Hindlimb muscle (tissue), 1 donor: ENCODE data around the gene THSD4. TPM values are rescaled to one million over a fixed set of nuclear protein-coding genes. Genes with fewer than 3 reads are reported as not detected.
"Not testable (repeated sequence)": the region's sequence is repeated elsewhere in the genome, so short reads cannot be mapped to it uniquely, and the experiment has no call there.

Experiments used
- DNase-seq: peaks from one replicate; pipeline ENCODE4 v3.0.0-alpha.2; 2013
- polyA plus RNA-seq: library from polyadenylated mRNA; unstranded; fragments of 120-200 nt; gene quantifications from one replicate; pipeline ENCODE4 v1.2.1, GENCODE V29; 2013; ENCODE audit not compliant: insufficient read length

THSD4 gene
- polyA plus RNA-seq, 1 donor, result 17.5 TPM

- DNase-seq, result no peak
Observed at GRCh38 chr15:71436854-71437253, 321.6 kb downstream of the THSD4 start.

GRCh38 chr15:71437404-71437803 is 322.1 kb downstream of the THSD4 start:
- no peak for DNase-seq

GRCh38 chr15:71437919-71438318 is 322.6 kb downstream of the THSD4 start:
- no peak for DNase-seq

GRCh38 chr15:71439478-71439877 is 324.2 kb downstream of the THSD4 start:
- DNase-seq, result not testable (repeated sequence)

- DNase-seq, result peak; percentile 51
Observed at GRCh38 chr15:71440489-71441110, 325.3 kb downstream of the THSD4 start.

GRCh38 chr15:71443538-71443937 is 328.3 kb downstream of the THSD4 start:
- DNase-seq, result peak; percentile 47

GRCh38 chr15:71444032-71444810 is 328.9 kb downstream of the THSD4 start:
- no peak for DNase-seq

GRCh38 chr15:71444866-71445590 is 329.8 kb downstream of the THSD4 start:
- DNase-seq, result no peak

GRCh38 chr15:71447328-71448250 is 332.3 kb downstream of the THSD4 start:
- no peak for DNase-seq

GRCh38 chr15:71448688-71449114 is 333.4 kb downstream of the THSD4 start:
- peak; percentile 59 for DNase-seq

GRCh38 chr15:71449363-71449762 is 334.1 kb downstream of the THSD4 start:
- DNase-seq, result no peak

- DNase-seq, result no peak
Observed at GRCh38 chr15:71449956-71450355, 334.7 kb downstream of the THSD4 start.

GRCh38 chr15:71451130-71451529 is 335.9 kb downstream of the THSD4 start:
- no peak for DNase-seq

- DNase-seq, result no peak
Observed at GRCh38 chr15:71452893-71453292, 337.6 kb downstream of the THSD4 start.

- DNase-seq, result no peak
Observed at GRCh38 chr15:71454462-71454996, 339.3 kb downstream of the THSD4 start.

GRCh38 chr15:71455107-71455506 is 339.8 kb downstream of the THSD4 start:
- no peak for DNase-seq

GRCh38 chr15:71455878-71456277 is 340.6 kb downstream of the THSD4 start:
- DNase-seq, result no peak

GRCh38 chr15:71456362-71456761 is 341.1 kb downstream of the THSD4 start:
- no peak for DNase-seq

GRCh38 chr15:71456811-71457210 is 341.5 kb downstream of the THSD4 start:
- no peak for DNase-seq

- DNase-seq, result no peak
Observed at GRCh38 chr15:71458089-71458660, 342.9 kb downstream of the THSD4 start.

GRCh38 chr15:71461748-71462147 is 346.5 kb downstream of the THSD4 start:
- DNase-seq, result no peak

GRCh38 chr15:71462638-71463037 is 347.4 kb downstream of the THSD4 start:
- no peak for DNase-seq
